ENCODE data around the gene SUV39H2.

DNA sequence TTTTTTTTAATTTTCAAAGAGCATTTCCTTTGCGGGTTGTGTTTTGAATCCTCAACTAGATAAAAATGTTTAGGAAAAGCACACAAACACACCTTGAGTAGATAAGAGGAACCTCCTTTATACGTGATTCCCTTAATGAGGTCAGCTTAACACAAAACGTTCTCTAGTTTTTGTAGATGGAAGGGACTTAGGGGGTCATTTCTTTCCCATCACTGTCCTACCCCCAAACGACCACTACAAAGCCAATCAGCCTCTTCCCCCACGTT, 1.2 kb downstream of the SUV39H2 start:
- TF ChIP-seq, protein P1, sequence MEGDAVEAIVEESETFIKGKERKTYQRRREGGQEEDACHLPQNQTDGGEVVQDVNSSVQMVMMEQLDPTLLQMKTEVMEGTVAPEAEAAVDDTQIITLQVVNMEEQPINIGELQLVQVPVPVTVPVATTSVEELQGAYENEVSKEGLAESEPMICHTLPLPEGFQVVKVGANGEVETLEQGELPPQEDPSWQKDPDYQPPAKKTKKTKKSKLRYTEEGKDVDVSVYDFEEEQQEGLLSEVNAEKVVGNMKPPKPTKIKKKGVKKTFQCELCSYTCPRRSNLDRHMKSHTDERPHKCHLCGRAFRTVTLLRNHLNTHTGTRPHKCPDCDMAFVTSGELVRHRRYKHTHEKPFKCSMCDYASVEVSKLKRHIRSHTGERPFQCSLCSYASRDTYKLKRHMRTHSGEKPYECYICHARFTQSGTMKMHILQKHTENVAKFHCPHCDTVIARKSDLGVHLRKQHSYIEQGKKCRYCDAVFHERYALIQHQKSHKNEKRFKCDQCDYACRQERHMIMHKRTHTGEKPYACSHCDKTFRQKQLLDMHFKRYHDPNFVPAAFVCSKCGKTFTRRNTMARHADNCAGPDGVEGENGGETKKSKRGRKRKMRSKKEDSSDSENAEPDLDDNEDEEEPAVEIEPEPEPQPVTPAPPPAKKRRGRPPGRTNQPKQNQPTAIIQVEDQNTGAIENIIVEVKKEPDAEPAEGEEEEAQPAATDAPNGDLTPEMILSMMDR (IDR thresholded peaks at IDR 0.05) = no peak
- TF ChIP-seq POLR2AphosphoS5 (IDR thresholded peaks at IDR 0.05) (no peak), POLR2A (IDR thresholded peaks at IDR 0.05; ENCODE audit: low read depth) (no peak), EP300 (IDR thresholded peaks at IDR 0.05) (no peak)

All from esophagus muscularis mucosa (tissue), 4 donors.